Lower leg skin (tissue), 3 donors: ENCODE results near the gene STXBP6.

Source experiments
- POLR2A ChIP-seq, 2 donors: fragments of 450-650 bp; IDR thresholded peaks; one replicate each; pipeline ENCODE4 v1.6.1; 2016 to 2017; ENCODE audit warnings: antibody characterized with exemption in 2 of 2, mild to moderate bottlenecking in 1 of 2, moderate library complexity in 1 of 2
- TF ChIP-seq, protein P1 (sequence below), 3 donors: fragments of 450-650 bp; IDR thresholded peaks; one replicate each; pipeline ENCODE4 v1.5.1; 2016; ENCODE audit warnings: antibody characterized with exemption in 3 of 3, mild to moderate bottlenecking in 3 of 3, moderate library complexity in 2 of 3

DNA sequence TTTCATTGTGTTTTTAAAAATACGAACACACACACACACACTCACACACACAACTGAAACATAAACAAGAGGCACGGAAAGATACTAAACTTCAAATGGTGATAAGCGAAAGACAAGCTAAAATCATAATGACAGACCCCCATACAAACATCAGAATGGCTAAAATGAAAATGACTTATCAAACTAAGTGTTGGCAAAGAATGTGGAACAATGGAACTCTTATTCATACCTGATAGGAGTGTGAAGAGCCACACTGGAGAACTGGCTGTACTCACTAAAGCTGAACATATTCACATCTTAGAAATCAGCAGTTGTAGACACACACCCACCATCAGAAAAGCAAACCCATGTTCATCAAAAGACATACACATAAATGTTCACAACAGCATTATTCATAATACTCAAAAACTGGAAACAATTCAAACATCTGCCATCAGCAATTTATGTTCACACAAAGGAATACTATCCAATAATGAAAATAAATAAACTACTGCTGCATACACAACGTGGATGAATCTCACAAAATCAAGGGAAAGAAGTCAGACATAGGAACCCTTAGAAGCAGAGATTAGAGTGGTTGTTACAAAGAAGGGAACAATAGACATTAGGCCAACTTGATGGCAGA lies 11.8 kb downstream of the STXBP6 start:
- TF ChIP-seq, protein P1, sequence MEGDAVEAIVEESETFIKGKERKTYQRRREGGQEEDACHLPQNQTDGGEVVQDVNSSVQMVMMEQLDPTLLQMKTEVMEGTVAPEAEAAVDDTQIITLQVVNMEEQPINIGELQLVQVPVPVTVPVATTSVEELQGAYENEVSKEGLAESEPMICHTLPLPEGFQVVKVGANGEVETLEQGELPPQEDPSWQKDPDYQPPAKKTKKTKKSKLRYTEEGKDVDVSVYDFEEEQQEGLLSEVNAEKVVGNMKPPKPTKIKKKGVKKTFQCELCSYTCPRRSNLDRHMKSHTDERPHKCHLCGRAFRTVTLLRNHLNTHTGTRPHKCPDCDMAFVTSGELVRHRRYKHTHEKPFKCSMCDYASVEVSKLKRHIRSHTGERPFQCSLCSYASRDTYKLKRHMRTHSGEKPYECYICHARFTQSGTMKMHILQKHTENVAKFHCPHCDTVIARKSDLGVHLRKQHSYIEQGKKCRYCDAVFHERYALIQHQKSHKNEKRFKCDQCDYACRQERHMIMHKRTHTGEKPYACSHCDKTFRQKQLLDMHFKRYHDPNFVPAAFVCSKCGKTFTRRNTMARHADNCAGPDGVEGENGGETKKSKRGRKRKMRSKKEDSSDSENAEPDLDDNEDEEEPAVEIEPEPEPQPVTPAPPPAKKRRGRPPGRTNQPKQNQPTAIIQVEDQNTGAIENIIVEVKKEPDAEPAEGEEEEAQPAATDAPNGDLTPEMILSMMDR (IDR thresholded peaks at IDR 0.05) = no peak
- TF ChIP-seq POLR2A (IDR thresholded peaks at IDR 0.05) = no peak
